Omental fat pad (tissue), 4 donors: ENCODE results near the gene HDAC7. TPM values are rescaled to one million over a fixed set of nuclear protein-coding genes. Genes with fewer than 3 reads are reported as not detected.

Source experiments
- ATAC-seq: fragments of 150-250 bp; one replicate; pipeline ENCODE4 v1.9.1; 2016; ENCODE audit warnings: mild to moderate bottlenecking, moderate library complexity; ENCODE audit not compliant: low FRiP score
- DNase-seq: peaks from one replicate; pipeline ENCODE4 v3.0.0-alpha.2; 2019; ENCODE audit warnings: low spot score
- total RNA-seq, 4 donors: library from RNA; depleted of rRNA; stranded (reverse); fragments of >200 nt; gene quantifications; one replicate each; pipeline ENCODE4 v1.1.0, GENCODE V29; 2016
- TF ChIP-seq, protein P1 (sequence below), 3 donors: fragments of 450-650 bp; IDR thresholded peaks; one replicate each; pipeline ENCODE4 v1.5.1; 2016 to 2017; ENCODE audit warnings: antibody characterized with exemption in 3 of 3, mild to moderate bottlenecking in 3 of 3, moderate library complexity in 2 of 3

The HDAC7 gene
- total RNA-seq, 4 donors from 2014 or later, result 40.3 to 102 (median 62.9) TPM

DNA sequence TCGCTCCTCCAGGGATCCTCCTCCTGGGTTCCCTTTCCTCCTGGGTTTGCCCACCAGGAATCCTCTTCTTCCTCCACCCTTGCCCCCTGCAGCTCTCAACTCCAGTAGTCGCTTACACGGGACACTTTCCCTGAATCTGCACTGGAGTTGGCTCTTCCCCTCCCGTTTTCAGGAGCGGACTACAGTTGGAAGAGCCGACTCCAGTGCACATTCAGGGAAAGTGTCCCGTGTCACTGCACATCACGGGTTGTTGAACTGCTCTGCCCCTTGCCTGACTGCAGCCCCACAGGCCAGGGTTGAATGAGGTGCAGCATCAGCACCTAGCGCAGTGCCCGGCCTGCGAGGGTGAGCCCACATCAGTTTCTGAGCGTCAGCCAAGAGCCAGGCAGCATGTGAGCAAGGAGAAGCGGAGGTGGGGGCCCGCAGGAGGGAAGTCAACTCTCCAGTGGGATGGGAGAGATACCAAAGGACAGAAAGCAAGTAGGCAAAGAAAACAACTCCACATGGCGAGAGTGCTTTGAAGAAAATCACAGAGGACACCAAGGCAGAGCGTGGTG is 74.1 kb downstream of the HDAC7 start:
- ATAC-seq, result no peak
- TF ChIP-seq, protein P1, sequence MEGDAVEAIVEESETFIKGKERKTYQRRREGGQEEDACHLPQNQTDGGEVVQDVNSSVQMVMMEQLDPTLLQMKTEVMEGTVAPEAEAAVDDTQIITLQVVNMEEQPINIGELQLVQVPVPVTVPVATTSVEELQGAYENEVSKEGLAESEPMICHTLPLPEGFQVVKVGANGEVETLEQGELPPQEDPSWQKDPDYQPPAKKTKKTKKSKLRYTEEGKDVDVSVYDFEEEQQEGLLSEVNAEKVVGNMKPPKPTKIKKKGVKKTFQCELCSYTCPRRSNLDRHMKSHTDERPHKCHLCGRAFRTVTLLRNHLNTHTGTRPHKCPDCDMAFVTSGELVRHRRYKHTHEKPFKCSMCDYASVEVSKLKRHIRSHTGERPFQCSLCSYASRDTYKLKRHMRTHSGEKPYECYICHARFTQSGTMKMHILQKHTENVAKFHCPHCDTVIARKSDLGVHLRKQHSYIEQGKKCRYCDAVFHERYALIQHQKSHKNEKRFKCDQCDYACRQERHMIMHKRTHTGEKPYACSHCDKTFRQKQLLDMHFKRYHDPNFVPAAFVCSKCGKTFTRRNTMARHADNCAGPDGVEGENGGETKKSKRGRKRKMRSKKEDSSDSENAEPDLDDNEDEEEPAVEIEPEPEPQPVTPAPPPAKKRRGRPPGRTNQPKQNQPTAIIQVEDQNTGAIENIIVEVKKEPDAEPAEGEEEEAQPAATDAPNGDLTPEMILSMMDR (IDR thresholded peaks at IDR 0.05), result no peak
- no peak for DNase-seq

DNA sequence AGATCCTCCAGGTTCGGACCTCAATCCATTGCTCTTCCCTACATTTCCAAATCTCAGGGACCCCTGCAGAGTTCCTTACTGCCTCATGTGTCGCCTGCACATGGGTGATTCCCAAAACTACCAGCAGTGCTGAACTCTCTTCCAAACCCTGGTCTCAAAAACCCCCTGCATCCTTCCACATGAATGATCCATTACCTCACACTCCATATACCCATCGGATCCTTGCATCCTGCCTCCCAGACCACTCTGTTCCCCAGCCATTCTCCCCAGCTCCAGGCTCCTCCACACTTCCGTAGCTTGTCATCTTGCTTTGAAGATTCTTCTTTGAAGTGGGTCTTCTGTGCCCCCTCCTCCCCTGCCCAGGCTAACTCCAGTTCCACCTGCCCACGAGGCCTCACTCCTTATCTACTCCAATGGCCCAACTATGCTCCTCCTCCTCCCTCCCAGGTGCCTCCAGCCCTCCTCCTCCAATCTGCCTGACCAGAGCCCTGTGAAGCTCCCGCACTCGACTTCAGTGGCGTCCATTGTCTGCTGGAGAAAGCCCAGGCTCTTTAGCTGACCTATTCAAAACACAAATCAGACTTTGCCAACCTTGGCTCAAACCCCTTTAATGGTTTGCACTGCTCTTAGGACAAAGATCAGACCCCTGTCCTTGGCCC is 74.8 kb downstream of the HDAC7 start:
- TF ChIP-seq, protein P1 (IDR thresholded peaks at IDR 0.05), result no peak
- ATAC-seq, result no peak
- no peak for DNase-seq

DNA sequence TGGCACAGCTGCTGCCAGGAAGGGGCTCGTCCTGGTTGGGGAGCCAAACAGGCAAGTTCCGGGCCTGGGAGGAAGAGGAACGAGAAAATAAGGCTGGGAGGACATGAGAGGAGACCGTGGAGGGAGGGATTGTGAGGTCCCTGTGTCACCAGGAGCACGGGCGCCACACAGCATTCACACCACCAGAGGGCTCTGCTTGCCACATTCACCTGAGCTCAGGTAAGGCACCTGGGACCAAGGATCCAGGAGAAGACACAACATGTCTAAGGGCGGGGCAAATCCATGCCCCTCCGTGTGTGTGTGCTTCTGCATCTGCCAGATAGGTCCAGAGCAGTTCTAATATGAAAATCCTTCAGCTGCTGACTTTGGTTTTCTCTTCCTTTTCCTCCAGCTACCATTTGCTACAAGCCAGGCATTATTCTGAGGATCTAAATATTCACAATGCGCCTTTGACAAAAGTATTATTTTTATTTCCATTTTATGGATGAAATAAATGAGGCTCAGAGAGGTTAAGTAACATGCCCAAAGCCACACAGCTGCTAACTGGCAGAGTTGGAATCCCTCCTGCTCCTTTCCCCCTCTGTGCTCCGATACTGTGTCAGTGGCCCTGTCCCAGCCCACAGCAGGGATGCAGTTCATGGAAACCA is 75.6 kb downstream of the HDAC7 start:
- TF ChIP-seq, protein P1 (IDR thresholded peaks at IDR 0.05), result no peak
- no peak for DNase-seq
- no peak for ATAC-seq

DNA sequence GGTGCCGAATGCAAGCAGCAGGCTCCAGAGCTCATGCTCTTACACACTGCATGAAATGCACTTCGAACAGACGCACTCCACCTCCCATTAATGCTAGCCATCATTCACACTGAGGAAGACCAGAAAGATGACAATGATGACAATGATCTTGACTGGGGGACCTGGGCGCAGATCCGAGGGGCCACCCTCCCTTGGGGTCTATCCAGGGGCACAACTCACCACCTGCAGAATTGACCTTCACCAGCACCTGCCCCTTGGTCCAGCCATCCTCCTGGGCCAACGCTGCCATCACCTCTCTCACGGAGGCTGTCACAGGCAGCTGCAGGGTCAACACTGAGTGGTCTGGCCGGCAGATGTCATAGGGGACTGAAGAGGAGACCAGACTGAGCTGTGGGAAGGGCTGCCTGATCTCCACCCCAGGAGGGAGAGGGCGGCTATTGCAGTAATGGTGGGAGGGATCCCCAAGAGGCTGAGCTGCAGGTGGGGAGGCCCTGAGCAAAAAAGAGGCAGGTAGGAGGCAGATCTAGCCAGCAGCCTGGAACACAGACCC is 76.3 kb downstream of the HDAC7 start:
- TF ChIP-seq, protein P1 (IDR thresholded peaks at IDR 0.05), result no peak
- DNase-seq (no peak), ATAC-seq (no peak)

DNA sequence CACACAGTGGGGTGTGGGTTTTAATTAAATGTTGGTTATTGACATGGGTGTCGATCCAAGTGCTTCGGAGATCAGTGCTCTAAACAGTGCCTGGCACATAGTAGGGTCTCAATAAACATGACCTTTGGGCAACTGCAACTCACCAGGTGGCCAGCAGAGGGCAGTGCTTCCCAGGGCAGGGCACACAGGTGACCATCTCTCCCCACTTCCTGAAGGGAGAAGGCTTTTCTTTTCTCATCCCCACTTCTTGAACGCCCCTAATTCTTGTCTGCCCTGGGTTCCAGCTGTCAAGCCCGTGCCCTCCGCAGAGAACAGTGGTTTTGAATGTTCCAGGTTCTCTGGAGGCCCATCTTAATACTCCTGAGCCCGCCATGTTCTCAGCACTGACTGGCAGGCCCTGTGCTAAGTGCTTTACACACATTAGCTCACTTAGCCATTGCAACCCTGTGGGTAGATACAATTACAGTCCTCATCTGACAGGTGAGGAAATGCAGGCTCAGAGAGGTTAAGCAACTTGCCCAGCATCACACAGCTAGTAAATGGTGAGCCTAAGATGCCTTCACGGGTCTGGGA is 77.4 kb downstream of the HDAC7 start:
- DNase-seq (peak; percentile 80), ATAC-seq (no peak)
- TF ChIP-seq, protein P1 (IDR thresholded peaks at IDR 0.05), result peak in 2 of 3 donors; percentile 79 to 95

DNA sequence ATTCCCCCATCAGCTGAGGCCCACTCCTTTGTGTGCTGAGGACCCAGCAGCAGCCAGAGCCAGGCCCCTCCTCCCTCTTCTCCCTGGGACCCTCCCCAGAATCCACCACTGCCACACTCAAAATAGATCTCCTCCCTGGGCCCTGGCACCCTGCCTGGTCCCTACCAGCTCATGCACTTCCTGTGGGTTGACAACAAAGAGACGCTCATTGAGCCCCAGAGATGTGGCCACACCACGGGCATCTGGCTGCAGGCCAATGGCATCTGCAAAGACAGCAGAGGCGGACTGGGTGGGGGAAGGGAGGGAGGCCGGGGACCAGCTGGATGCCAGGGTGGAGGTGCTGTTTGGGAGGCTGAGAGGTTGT is 78.4 kb downstream of the HDAC7 start:
- DNase-seq (peak; percentile 39), ATAC-seq (no peak)
- TF ChIP-seq, protein P1 (IDR thresholded peaks at IDR 0.05), result no peak
